Left cardiac atrium (tissue), 4 donors: ENCODE data around the gene SPRTN. TPM values are rescaled to one million over a fixed set of nuclear protein-coding genes. Genes with fewer than 3 reads are reported as not detected.

Experiments used
- ATAC-seq, 2 donors: fragments of 200-7000 bp; cut with Tn5 transposase; one replicate each; pipeline ENCODE4 v1.9.1; 2020; ENCODE audit warnings: mild to moderate bottlenecking in 2 of 2, moderate library complexity in 2 of 2
- DNase-seq: peaks from one replicate; pipeline ENCODE4 v3.0.0-alpha.2; 2020
- intact Hi-C, 2 donors: fragments of 100-400 bp; cut with DNase I; formaldehyde crosslinking; loops; one replicate each; pipeline versions ENCODE4 v1.14.1 to v1.15.1; 2022 to 2023
- total RNA-seq, 2 donors: library from RNA; stranded (reverse); fragmentation: NEBNext Ultra II Directional; extraction: Animal tissue kit (Norgen Biotek cat#: 25700); gene quantifications; one replicate each; pipeline ENCODE4 v1.2.1, GENCODE V29; 2021
- donor health status: DM: no; HTN: yes; CAD: no.
- donor health status: DM: no; HTN: yes; CAD: no; lungs with severe emphysema.
- donor health status: DM: yes; HTN: yes; CAD: no.
- donor health status: Dilated cardiomyopathy.

Gene SPRTN
- total RNA-seq, 2 donors from 2014 or later = 6.8 to 7.7 TPM

GRCh38 chr1:231396643-231397042 is 58.5 kb downstream of the SPRTN start:
- intact Hi-C loops = no loop called here
- no peak for ATAC-seq
- no peak for DNase-seq

- intact Hi-C loops = no loop called here
- ATAC-seq (no peak), DNase-seq (no peak)
These were observed 60.0 kb downstream of the SPRTN start for GRCh38 chr1:231397886-231398671.

DNA sequence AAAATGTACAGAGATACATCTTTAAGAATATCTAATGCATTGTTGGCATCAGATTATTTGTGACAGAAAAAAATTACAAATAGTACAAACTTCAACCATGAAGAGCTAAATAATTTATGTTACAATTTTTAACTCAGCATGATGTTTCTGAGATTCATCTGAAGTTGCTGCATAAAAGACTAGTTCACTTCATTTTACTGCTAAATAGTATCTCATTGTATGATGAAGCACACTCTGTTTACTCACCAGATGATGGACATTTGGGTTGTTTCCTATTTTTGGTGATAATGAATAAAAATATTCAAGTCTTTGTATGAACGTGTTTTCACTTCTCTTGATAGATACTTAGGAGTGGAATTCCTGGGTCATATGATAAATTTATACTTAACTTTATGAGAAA is 63.4 kb downstream of the SPRTN start:
- DNase-seq (no peak), ATAC-seq (no peak)
- intact Hi-C loops = no loop called here

DNA sequence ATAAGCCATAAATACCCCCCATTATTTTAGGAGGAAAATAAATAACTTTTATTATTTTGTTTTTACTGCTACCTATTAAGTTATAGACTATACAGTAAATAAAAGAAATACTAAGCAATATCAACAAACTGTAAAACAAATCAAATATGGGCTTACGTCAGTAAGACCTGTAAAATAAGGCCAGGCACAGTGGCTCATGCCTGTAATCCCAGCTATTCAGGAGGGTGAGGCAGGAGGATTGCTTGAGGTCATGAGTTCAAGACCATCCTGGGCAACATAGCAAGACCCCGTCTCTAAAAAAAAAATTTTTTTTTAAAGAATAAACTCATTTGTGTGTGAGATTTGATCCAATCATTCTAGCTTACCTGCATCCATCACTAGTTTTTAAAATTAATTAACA is 66.2 kb downstream of the SPRTN start:
- ATAC-seq (no peak), DNase-seq (no peak)
- intact Hi-C loops = no loop called here

Other genes starting within 250 kb of the SPRTN start
- under 1 TPM; 0.12 to 0.16 TPM for gene TRIM67, start 176.2 kb upstream of the SPRTN start, total RNA-seq
- 10 to 100 TPM; 43.7 to 46.8 TPM for gene GNPAT, start 97.1 kb upstream of the SPRTN start, total RNA-seq
- gene EXOC8, start 441 bp upstream of the SPRTN start, total RNA-seq = 10 to 100 TPM; 12.0 to 17.0 TPM
- gene EGLN1, start 84.0 kb downstream of the SPRTN start, total RNA-seq = 10 to 100 TPM; 53.6 to 85.0 TPM
- gene TSNAX, start 190.4 kb downstream of the SPRTN start, total RNA-seq = 10 to 100 TPM; 27.8 to 44.0 TPM